SK-N-MC (cell line): ENCODE data around the gene MCTP2.

Source experiments
- EZH2 ChIP-seq: fragments of 200-600 bp; sonication (generic); IDR thresholded peaks from one replicate; pipeline ENCODE4 v1.6.1; 2017; ENCODE audit warnings: antibody characterized with exemption
- FOXP2 ChIP-seq: optimal IDR thresholded peaks from 2 replicates; pipeline ENCODE3; 2011; ENCODE audit warnings: mild to moderate bottlenecking, moderate library complexity; ENCODE audit not compliant: insufficient read depth; ENCODE audit errors: extremely low read length, control extremely low read depth
- POLR2AphosphoS5 ChIP-seq: IDR thresholded peaks from 2 replicates; pipeline ENCODE4 v1.6.1; 2012; ENCODE audit warnings: mild to moderate bottlenecking, low read depth, low read length, borderline replicate concordance

DNA sequence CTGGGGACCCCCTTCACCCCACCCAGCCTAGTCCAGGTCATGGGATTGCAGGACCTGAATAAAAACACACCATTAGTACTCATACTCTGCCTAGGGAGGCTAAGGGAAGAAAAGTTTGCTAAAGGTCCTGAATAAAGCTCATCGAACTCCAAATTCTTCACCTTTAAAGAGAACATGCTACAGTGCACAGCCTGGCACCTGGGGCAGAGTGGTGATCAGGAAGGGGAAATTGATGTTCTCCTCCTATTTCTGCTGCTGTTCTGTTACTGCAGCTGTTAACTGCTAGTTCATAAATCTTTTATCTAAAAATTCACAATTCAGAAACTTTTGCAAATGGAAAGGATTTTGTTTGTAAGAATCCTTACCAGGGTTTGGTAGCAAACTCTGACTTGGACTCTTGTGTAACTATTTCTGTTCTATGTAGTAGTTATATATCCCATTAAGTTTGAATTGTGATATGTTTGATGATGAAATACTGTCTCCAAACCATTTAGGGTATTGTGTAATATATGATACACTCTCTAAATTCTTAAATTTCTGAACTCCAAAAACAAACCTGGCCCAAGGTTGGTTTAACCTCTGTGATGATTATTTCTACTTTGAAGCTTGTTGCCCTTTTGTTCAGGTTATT lies 27.9 kb downstream of the MCTP2 start:
- TF ChIP-seq EZH2: no peak
- TF ChIP-seq POLR2AphosphoS5: no peak
- TF ChIP-seq FOXP2: no peak
